Mesenchymal stem cell (in vitro differentiated cells and primary cell): ENCODE results near the gene EXTL1.

ENCODE experiments used
- DNase-seq: peaks from one replicate; pipeline ENCODE4 v3.0.0-alpha.2; 2013
- H2AFZ ChIP-seq: one replicate; pipeline ENCODE4 v1.6.1; 2013; ENCODE audit warnings: low read depth, mild to moderate bottlenecking, control low read depth, inconsistent platforms, low read length, moderate library complexity
- H2AK5ac ChIP-seq: 2 replicates; pipeline ENCODE4 v1.6.1; 2013; ENCODE audit warnings: low read length, moderate library complexity, mild to moderate bottlenecking, inconsistent platforms; ENCODE audit not compliant: severe bottlenecking
- H2BK120ac ChIP-seq: one replicate; pipeline ENCODE4 v1.6.1; 2013; ENCODE audit warnings: low read depth, mild to moderate bottlenecking, inconsistent platforms, low read length, moderate library complexity
- H2BK12ac ChIP-seq, 2 experiments: one replicate each; pipeline ENCODE4 v1.6.1; 2013; ENCODE audit warnings: inconsistent platforms in 2 of 2, low read length in 2 of 2, mild to moderate bottlenecking in 2 of 2, moderate library complexity in 2 of 2, control low read depth in 1 of 2
- H2BK15ac ChIP-seq: one replicate; pipeline ENCODE4 v1.6.1; 2013; ENCODE audit warnings: mild to moderate bottlenecking, low read depth, inconsistent platforms; ENCODE audit not compliant: poor library complexity, severe bottlenecking
- H2BK5ac ChIP-seq: 2 replicates; pipeline ENCODE4 v1.6.1; 2013; ENCODE audit warnings: low read depth, mild to moderate bottlenecking, low read length, control low read depth, inconsistent platforms; ENCODE audit not compliant: poor library complexity, severe bottlenecking
- H3K14ac ChIP-seq, 2 experiments: one replicate each; pipeline ENCODE4 v1.6.1; 2013; ENCODE audit warnings: inconsistent platforms in 2 of 2, low read length in 2 of 2, control low read depth in 1 of 2, mild to moderate bottlenecking in 1 of 2, moderate library complexity in 1 of 2
- H3K18ac ChIP-seq, 2 experiments: one replicate each; pipeline ENCODE4 v1.6.1; 2013; ENCODE audit warnings: inconsistent platforms in 2 of 2, low read length in 2 of 2, control low read depth in 1 of 2, low read depth in 1 of 2, mild to moderate bottlenecking in 1 of 2
- H3K23ac ChIP-seq, 2 experiments: one replicate each; pipeline ENCODE4 v1.6.1; 2013; ENCODE audit warnings: inconsistent platforms in 2 of 2, low read length in 2 of 2, mild to moderate bottlenecking in 2 of 2, moderate library complexity in 2 of 2, control low read depth in 1 of 2
- H3K27ac ChIP-seq: 2 replicates; pipeline ENCODE4 v1.5.1; 2013; ENCODE audit warnings: mild to moderate bottlenecking, moderate library complexity, low read length, control low read depth, inconsistent platforms; ENCODE audit not compliant: poor library complexity, severe bottlenecking
- H3K27me3 ChIP-seq, 2 experiments: 2 replicates each; pipeline versions ENCODE4 v1.6.1 to v1.7.0; 2013; ENCODE audit warnings: low read length in 2 of 2, mild to moderate bottlenecking in 2 of 2, moderate library complexity in 2 of 2, control low read depth in 1 of 2, inconsistent platforms in 1 of 2; ENCODE audit not compliant: control insufficient read depth in 1 of 2, insufficient read depth in 1 of 2
- H3K36me3 ChIP-seq, 2 experiments: 2 replicates each; pipeline versions ENCODE4 v1.6.1 to v1.7.0; 2013; ENCODE audit warnings: low read length in 2 of 2, control low read depth in 1 of 2, inconsistent platforms in 1 of 2, low read depth in 1 of 2, mild to moderate bottlenecking in 1 of 2; ENCODE audit not compliant: insufficient read depth in 2 of 2, control insufficient read depth in 1 of 2
- H3K4ac ChIP-seq, 2 experiments: one replicate each; pipeline ENCODE4 v1.6.1; 2013; ENCODE audit warnings: inconsistent platforms in 2 of 2, low read length in 2 of 2, mild to moderate bottlenecking in 2 of 2, moderate library complexity in 2 of 2, control low read depth in 1 of 2, low read depth in 1 of 2
- H3K4me1 ChIP-seq: 2 replicates; pipeline ENCODE4 v1.6.1; 2013; ENCODE audit warnings: low read depth, low read length, control low read depth; ENCODE audit not compliant: control insufficient read depth, insufficient read depth
- H3K4me2 ChIP-seq: 2 replicates; pipeline ENCODE4 v1.6.1; 2013; ENCODE audit warnings: low read length, mild to moderate bottlenecking, inconsistent platforms; ENCODE audit not compliant: poor library complexity, severe bottlenecking
- H3K4me3 ChIP-seq, 2 experiments: 2 replicates each; pipeline versions ENCODE4 v1.5.1 to v1.7.0; 2013; ENCODE audit warnings: low read length in 2 of 2, mild to moderate bottlenecking in 2 of 2, control low read depth in 1 of 2, low read depth in 1 of 2; ENCODE audit not compliant: insufficient read depth in 1 of 2
- H3K79me1 ChIP-seq: replicated peaks from 2 replicates; pipeline ENCODE4 v1.6.1; 2013; ENCODE audit warnings: mild to moderate bottlenecking, control low read depth, low read length, inconsistent platforms; ENCODE audit not compliant: poor library complexity, severe bottlenecking
- H3K9ac ChIP-seq: 2 replicates; pipeline ENCODE4 v1.7.0; 2013; ENCODE audit warnings: mild to moderate bottlenecking, low read length, moderate library complexity
- H3K9me3 ChIP-seq: 2 replicates; pipeline ENCODE4 v1.7.0; 2013; ENCODE audit warnings: mild to moderate bottlenecking, low read length; ENCODE audit not compliant: control insufficient read depth
- H4K8ac ChIP-seq: one replicate; pipeline ENCODE4 v1.6.1; 2013; ENCODE audit warnings: inconsistent platforms, mild to moderate bottlenecking, low read length, moderate library complexity
- H4K91ac ChIP-seq: one replicate; pipeline ENCODE4 v1.6.1; 2013; ENCODE audit warnings: mild to moderate bottlenecking, low read length, inconsistent platforms
- WGBS: methylation state at CpG from one replicate; pipeline ENCODE4 v1.1.7; 2013; ENCODE audit warnings: mixed read lengths; 5-methylcytosine and 5-hydroxymethylcytosine counted together

The EXTL1 gene

DNA sequence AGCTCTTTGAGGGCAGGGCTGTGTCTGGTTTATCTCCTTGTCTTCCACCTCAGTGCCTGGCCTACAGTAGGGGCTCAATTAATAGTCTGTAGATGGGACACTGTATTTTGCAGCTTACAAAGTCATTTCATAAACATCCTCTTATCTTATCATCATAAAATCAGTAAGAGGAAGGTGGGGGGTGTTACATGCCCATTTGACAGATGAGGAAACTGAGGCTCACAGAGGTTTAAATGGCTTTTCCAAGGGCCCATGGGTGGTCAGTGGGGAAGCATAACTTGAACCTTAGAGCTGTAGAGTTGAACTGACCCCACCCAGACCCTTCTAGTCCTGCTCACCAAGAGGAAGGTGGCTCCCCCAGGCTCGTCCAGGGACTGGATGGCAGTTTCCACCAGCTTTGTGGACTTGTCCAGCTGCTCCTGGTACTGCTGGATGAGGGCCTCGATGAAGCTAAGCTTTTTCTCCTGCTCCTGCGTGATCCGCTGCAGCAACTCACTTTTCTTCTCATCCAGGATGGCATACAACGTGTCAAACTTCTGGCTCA is 36.5 kb downstream of the EXTL1 start:
- Histone ChIP-seq H2AFZ (no peak overlapping the region), H3K9me3 (no peaks in the 10 kb centered on the region), H3K23ac (no peak overlapping the region), H3K36me3 (peaks cover 0 to 14% of the 10 kb centered on the region in 2 experiments), H2BK5ac (no peak overlapping the region), H2BK12ac (no peak overlapping the region), H3K4ac (no peak overlapping the region), H2AK5ac (no peak overlapping the region), H4K8ac (no peak overlapping the region), H3K4me3 (no peak overlapping the region), H3K18ac (no peak overlapping the region), H3K9ac (no peak overlapping the region), H2BK120ac (no peak overlapping the region), H2BK15ac (no peak overlapping the region), H3K4me2 (no peak overlapping the region), H3K14ac (no peak overlapping the region), H3K27ac (no peak overlapping the region), H4K91ac (no peak overlapping the region), H3K79me1 (no peaks in the 10 kb centered on the region), H3K4me1 (no peaks in the 10 kb centered on the region), H3K27me3 (peaks cover 57 to 76% of the 10 kb centered on the region in 2 experiments)
- 84% methylated on average over 5 of the region's 5 CpGs for WGBS
- DNase-seq, result no peak

DNA sequence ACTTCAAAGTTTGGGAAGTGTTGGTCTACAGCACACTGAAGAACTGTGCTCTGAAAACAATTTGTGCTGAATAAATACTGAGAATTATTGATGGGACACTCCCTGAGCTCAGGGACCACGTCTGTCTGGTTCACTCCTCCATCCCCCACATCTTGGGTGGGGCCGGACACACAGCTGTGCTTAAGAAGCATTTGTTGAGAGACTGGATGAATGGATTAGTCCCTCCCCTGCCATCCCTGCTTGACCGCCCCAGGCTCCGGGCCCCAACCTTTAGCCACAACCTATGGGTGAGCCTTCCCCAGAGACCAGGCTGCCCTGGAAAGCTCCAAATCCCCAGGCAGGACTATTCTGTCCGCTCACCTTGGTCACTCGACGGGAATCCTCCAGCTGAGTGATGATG is 38.3 kb downstream of the EXTL1 start:
- Histone ChIP-seq H3K27me3 (peaks cover 54 to 66% of the 10 kb centered on the region in 2 experiments), H4K8ac (no peak overlapping the region), H3K4me1 (peaks cover 4% of the 10 kb centered on the region), H2BK120ac (no peak overlapping the region), H3K9me3 (no peaks in the 10 kb centered on the region), H2BK15ac (no peak overlapping the region), H3K4me3 (no peak overlapping the region), H3K4me2 (no peak overlapping the region), H3K4ac (no peak overlapping the region), H3K9ac (no peak overlapping the region), H2AFZ (no peak overlapping the region), H3K14ac (no peak overlapping the region), H4K91ac (no peak overlapping the region), H2BK12ac (no peak overlapping the region), H3K23ac (no peak overlapping the region), H3K27ac (no peak overlapping the region), H2AK5ac (no peak overlapping the region), H3K36me3 (peaks cover 0 to 14% of the 10 kb centered on the region in 2 experiments), H3K79me1 (no peaks in the 10 kb centered on the region), H3K18ac (no peak overlapping the region), H2BK5ac (no peak overlapping the region)
- DNase-seq, result no peak
- WGBS, result 92% methylated on average over 5 of the region's 7 CpGs

DNA sequence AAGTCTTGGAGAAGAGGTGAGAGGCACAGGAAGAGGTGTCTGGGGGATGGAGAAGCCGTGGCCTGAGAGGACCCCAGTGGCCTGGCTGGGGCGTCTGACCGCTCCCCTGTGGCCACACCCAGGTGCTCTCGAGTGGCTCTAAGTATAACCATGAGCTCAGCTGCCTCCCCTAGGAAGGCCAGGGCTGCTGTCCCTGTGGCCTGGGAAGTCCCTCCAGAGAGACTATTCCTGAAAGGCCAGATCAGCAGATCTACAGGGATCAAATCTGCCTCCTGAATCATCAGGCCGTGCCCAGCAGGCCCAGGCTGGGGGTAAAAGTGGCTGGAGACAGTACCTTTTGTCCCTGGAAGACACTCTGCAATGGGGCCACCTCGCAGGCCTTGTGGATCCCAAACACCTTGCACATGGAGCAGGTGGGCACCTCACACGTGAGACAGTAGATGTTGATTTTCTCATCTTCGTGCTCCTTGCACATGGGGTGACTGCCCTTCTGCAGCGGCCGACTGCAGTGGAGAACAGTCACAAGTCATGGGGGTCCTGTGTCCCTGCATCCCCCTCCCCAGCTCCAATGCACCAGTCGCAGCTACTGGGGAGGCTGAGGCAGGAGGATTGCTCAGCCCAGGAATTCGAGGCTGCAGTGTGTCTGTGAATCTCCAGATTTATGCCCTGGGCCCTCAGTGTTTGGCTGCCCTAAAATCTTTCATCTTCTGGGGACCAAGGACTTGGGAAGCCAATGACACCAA is 39.4 kb downstream of the EXTL1 start:
- H3K36me3 ChIP-seq, result peaks cover 0 to 14% of the 10 kb centered on the region in 2 experiments
- H3K27ac ChIP-seq, result no peak overlapping the region
- H3K4me2 ChIP-seq, result no peak overlapping the region
- no peak overlapping the region for H3K9ac ChIP-seq
- H3K4me1 ChIP-seq, result peaks cover 4% of the 10 kb centered on the region
- no peak overlapping the region for H2AFZ ChIP-seq
- no peak for DNase-seq
- H3K27me3 ChIP-seq, result peaks cover 53 to 65% of the 10 kb centered on the region in 2 experiments
- no peak overlapping the region for H3K4me3 ChIP-seq
- no peak overlapping the region for H3K14ac ChIP-seq
- 82% methylated on average over 12 of the region's 12 CpGs for WGBS
- no peak overlapping the region for H2BK12ac ChIP-seq
- no peaks in the 10 kb centered on the region for H3K79me1 ChIP-seq
- no peak overlapping the region for H3K23ac ChIP-seq
- no peak overlapping the region for H4K8ac ChIP-seq
- H2BK15ac ChIP-seq, result no peak overlapping the region
- no peaks in the 10 kb centered on the region for H3K9me3 ChIP-seq
- no peak overlapping the region for H4K91ac ChIP-seq
- no peak overlapping the region for H3K18ac ChIP-seq
- no peak overlapping the region for H2BK120ac ChIP-seq
- H3K4ac ChIP-seq, result no peak overlapping the region
- H2AK5ac ChIP-seq, result no peak overlapping the region
- no peak overlapping the region for H2BK5ac ChIP-seq

DNA sequence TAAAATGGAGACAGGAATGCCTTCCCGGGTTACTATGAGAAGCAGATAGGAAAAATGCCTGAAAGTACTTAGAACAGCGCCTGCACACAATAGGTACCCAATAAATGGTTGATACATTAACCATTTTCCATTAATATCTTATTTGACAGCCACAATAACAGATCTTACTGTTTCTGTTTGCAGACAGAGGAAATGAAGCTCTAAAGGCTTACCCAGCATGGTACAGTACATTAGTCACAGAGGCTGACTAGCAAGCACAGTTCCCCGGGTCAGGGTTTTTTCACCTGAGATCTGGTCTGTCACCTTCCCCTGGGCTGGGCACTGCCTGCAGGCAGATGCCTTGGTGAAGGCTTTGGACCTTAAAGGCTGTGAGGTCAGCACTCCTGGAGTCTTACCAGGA is 43.0 kb downstream of the EXTL1 start:
- Histone ChIP-seq H3K9ac (no peak overlapping the region), H3K27ac (no peak overlapping the region), H3K23ac (no peak overlapping the region), H2AK5ac (no peak overlapping the region), H3K9me3 (no peaks in the 10 kb centered on the region), H2BK15ac (no peak overlapping the region), H2BK120ac (no peak overlapping the region), H3K4me2 (no peak overlapping the region), H3K18ac (no peak overlapping the region), H3K4ac (no peak overlapping the region), H2BK5ac (no peak overlapping the region), H4K8ac (no peak overlapping the region), H3K14ac (no peak overlapping the region), H4K91ac (no peak overlapping the region), H2AFZ (no peak overlapping the region), H3K4me3 (no peak overlapping the region), H3K4me1 (peaks cover 12% of the 10 kb centered on the region), H3K79me1 (no peaks in the 10 kb centered on the region), H2BK12ac (no peak overlapping the region), H3K27me3 (peaks cover 53 to 65% of the 10 kb centered on the region in 2 experiments), H3K36me3 (peaks cover 0 to 5% of the 10 kb centered on the region in 2 experiments)
- DNase-seq, result no peak
- 95% methylated on average over 2 of the region's 3 CpGs for WGBS
